NCI-H1417 treated with DMSO at 0.1 percent for 48 hours (cell line): ENCODE measurements around the gene KCNS1.
"Not testable (repeated sequence)": the region's sequence is repeated elsewhere in the genome, so short reads cannot be mapped to it uniquely, and the experiment has no call there.

Experiments
- DNase-seq: peaks from one replicate; lab custom pipeline; 2025; lab: John Stamatoyannopoulos, UW

KCNS1 gene

GRCh38 chr20:45100563-45101245 lies at the start of gene KCNS1:
KCNS1 (minus strand) TSS chr20:45101127; CDS start chr20:45099236, 1,891 bp downstream.
- DNase-seq = no peak

DNA sequence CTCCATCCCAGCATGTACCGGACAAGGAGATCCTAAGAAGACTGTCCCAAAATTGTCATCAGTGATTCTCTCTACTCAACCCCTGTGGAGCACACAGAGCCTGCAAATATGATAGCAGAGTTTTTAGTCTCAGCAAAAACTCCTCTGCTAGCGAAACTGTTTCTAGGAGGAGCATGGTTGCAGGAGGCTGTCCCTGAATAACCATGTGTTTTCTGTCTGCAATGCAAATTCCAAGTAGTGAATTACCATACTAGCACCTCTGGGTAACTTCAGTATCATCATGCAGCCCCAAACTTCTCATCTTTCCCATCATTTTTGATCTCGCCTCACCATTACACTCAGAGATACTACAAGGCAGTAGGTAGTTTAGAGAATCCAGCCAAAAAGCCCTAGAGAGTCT lies 48.1 kb upstream of the KCNS1 start:
- DNase-seq = no peak

GRCh38 chr20:45140836-45141235 lies 39.9 kb upstream of the KCNS1 start:
- DNase-seq = no peak

DNA sequence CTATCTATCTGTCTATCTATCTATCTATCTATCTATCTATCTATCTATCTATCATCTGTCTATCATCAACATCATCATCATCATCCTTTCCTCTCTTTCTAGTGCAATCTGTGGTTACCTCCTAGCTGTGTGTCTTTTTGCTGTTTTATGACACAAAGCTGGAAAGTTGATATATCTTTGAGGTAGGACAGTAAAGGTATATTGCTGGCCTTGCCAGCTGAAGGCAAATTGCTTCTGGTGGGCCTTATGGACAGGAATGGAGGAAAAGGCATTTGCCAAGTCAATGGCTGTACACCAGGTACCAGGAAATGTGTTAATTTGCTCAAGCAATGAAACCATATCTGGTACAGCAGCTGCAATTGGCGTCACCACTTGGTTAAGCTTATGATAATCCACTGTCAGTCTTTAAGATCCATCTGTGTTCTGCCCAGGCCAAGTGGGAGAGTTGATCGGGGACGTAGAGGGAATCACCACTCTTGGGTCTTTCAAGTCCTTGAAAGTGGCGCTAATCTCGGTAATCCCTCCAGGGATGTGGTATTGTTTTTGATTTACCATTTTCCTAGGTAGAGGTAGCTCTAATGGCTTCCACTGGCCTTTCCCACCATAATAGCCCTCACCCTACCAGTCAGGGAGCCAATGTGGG lies 38.9 kb upstream of the KCNS1 start:
- DNase-seq = not testable (repeated sequence)

- DNase-seq = no peak
Measured at GRCh38 chr20:45138561-45139300, 37.8 kb upstream of the KCNS1 start.

GRCh38 chr20:45136911-45137310 lies 36.0 kb upstream of the KCNS1 start:
- DNase-seq = no peak

GRCh38 chr20:45128099-45128498 lies 27.2 kb upstream of the KCNS1 start:
- DNase-seq = no peak

DNA sequence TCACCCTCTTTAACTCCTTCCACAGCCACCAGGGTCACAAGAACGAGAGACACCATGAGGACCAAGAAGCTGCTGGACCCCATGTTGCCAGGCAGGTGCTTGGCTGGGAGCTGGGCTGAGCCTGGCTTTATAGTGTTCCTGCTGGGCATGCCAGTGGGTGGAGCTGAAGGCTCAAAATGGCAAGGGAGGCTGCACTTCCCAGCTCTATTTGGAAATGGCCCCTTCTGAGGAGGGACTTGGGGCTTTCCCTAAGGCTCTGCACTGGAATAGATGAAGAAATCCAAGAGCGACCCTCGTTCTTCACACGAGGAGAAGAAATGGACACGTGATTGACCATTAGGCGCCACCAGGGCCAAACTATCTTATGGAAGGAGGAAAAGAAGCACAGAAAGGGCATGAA lies 23.4 kb upstream of the KCNS1 start, which contains the start of gene WFDC12:
WFDC12 (minus strand) TSS at position 101 of the 400 bp plus-strand sequence; CDS start at position 83, 18 bp downstream.
- DNase-seq = no peak

- no peak for DNase-seq
Measured at GRCh38 chr20:45121388-45121787, 20.5 kb upstream of the KCNS1 start.

DNA sequence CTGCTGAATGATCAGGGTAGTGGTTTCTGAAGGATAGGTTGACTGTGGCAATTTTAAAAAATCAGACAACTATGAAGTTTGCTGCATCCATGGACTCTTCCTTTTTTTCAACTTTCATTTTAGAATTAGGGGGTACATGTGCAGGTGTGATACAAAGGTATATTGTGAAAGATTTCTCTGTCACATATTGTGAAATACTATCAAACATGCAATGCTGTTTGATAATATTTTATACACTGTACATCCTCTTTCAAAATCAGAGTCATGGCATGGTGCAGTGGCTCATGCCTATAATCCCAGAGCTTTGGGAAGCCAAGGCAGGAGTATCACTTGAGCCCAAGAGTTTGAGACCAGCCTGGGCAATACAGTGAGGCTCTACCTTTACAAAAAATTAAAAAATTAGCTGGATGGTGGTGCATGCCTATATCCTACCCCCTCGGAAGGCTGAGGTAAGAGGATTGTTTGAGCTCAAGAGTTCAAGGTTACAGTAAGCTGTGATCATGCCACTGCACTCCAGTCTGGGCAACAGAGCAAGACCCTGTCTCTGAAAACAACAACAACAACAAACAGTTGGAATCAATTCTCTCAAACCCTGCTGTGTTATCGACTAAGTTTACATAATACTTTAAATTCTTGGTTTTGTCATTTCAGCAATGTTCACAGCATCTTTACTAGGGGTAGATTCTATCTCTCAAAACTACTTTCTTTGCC lies 18.8 kb upstream of the KCNS1 start:
- no peak for DNase-seq

DNA sequence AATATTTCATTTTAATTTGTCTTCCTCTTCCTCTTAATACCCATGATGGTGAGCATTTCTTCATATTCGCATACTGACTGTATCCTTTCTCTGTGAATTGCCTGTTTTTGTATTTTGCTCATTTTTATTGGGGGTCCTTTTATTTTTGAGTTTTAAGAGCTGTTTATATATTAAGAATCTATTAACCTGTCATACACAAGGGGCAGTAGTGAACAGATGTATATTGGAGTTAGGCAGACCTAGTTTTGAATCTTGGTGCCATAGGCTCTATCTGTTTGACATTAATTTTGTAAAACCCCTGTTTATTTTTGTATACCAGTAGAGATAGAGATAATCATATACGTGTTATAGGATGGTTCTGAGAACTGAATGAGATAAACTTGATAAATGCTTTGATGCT lies 17.1 kb upstream of the KCNS1 start:
- no peak for DNase-seq

DNA sequence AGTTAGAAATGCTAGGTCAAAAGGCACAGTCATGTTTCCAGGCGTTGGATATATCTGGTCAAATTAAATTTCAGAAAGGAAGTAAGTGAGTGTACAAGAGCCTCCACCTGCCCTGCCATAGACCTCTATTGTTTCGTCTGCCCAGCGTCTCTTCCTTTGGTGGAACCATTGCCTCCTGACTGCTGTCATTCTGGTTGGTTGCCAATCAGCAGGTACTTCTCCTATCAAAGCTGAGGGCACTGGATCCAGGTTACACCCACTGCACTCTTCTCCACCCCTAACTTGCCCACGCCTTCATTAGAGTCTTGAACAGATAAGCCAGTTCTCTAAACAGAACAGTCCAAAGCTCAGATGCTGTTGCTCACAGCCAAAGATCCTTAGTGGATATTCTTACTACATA lies 16.7 kb upstream of the KCNS1 start:
- DNase-seq = no peak

DNA sequence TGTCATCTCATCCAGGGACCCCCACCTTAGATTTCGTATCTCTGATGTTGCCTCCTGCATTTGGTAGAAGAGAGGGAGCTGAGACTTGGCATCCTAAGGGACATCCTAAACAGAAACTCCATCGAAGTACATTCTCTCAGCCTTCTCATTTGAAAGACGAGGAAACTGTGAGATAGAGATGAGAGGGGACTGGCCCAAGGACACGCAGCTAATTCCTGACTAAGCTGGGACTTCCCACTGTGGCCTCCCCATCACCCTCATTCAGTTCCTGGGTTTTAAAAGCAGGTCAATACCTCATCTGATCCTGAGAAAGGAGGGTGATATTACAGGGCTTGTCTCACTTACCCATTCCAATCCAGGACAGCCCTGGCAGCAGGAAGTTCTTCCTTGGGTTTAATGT lies 14.9 kb upstream of the KCNS1 start:
- no peak for DNase-seq

GRCh38 chr20:45115386-45115774 lies 14.5 kb upstream of the KCNS1 start:
- no peak for DNase-seq

DNA sequence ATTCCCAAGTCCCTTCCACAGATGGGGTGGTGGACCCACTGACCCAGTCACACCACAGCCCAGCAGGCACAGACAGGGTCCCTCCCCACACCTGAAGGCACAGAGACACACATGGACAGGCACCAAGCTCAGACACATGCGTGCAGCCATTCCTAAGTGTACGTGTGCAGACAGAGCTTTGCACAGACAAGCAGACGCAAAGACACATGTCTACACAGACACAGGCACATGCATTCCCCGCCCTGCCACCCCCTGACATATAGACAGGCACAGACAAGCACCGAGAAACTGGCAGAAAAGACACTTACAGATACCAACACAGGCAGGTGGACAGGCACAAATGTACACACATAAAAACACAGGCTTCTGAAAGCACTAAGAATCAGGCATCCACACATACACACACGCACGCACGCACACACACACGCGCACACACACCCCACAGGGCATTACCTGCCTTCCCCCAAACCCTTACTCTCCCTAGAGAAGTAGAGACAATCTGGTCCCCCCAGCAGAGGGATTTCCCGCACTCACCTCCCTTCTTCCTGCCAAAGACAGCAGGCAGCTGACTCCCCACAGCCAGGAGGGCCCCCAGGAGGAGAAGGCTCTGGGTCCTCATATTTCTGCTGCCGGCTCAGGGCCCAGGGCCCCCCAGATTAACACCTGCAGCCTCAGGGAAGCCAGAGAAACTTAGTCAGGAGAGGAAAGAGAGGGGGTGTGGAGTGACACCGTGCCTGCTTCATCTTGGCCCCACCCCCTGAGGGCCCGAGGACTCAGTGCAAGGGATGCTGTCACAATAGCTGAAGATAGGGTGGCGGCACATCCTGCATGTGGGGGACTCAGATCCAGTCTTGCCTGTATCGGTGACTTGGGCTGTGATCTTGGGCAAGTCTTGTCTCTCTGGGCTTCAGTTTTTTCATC lies 13.8 kb upstream of the KCNS1 start, which contains the start of gene WFDC5:
WFDC5 (minus strand) TSS at position 710 of the 921 bp plus-strand sequence; CDS start at position 619, 91 bp downstream.
- no peak for DNase-seq

GRCh38 chr20:45113865-45114264 lies 12.9 kb upstream of the KCNS1 start:
- no peak for DNase-seq

- DNase-seq = no peak
Measured at GRCh38 chr20:45112754-45113153, 11.8 kb upstream of the KCNS1 start.

DNA sequence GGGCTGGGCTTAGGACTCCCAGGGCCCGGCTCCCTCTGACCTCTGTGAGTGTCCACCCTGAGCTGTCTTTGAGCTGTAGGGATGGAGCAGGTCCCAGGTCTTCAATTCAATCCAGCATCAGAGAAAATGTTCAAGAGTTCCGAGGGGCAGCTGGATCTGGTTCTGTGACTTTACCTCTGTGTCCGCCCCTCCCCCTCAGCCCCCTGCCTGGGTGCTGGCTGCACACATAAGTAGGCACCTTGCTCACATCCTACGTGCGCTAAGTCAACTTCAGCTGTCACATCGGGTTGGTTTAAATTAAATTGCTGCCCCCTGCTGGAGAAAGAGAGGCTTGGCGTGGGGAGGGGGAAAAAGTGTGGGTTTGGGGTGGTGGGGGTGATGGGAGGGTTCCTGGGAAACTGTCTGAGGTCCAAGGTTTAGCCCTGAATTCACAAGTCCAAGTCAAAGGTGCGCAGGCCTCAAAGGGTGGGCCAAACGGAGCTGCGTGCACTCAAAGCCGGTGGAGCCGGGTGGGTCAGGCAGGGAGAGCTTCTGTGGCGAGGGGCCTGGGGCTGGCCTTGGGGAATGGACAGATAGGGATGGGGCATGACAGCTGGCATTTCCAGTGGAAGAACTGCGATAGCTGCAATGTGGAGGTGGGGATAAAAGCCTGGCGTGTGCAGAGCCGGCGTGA lies 11.0 kb upstream of the KCNS1 start:
- no peak for DNase-seq

DNA sequence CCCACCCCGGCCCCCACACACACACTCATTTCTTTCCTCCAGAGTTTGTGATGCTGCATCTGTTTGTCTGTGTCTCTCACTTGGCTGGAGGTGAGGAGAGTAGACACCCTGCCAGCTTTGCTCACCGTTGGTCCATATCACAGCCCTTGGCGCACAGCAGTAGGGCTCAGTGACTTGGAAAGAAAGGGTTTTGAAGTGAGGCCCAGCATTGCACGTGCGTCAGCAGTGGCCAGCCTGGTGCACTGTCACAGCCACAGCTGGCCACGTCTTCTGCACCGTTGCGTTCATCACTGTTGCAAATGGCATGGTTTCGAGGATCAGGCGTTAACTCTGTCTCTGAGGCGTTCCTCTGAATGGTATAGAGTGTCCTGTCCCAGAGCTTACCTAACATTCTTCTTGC lies 10.4 kb upstream of the KCNS1 start:
- no peak for DNase-seq

- no peak for DNase-seq
Measured at GRCh38 chr20:45110301-45110700, 9.4 kb upstream of the KCNS1 start.

DNA sequence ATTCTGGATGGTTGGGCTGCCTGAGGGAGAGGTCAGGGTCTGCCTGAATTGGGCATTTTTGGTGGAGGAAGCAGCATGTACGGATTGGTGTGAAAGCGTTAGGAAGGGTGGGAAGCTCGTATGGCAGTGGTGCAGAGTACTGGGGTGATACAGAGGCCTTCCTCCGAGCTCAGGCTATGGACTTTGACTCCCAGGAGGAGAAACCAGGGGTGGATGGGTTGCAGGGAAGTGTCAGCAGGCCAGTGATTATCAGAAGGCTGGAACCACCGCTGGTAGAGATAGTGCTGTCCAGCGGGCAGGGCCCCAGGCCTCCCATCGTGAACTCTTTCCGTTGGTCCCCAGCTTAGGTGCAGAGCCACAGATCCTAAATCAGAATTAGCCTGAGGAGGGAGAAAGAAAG lies 8.7 kb upstream of the KCNS1 start:
- DNase-seq = no peak
